GM18499 (cell line): ENCODE data around the gene GDF11.

ENCODE experiments used
- ATAC-seq: cut with Tn5 transposase; IDR thresholded peaks from one replicate; pipeline ENCODE4 v1.9.1; 2021; ENCODE audit warnings: moderate number of reproducible peaks; ENCODE audit not compliant: insufficient read depth, unreplicated experiment

The GDF11 gene

DNA sequence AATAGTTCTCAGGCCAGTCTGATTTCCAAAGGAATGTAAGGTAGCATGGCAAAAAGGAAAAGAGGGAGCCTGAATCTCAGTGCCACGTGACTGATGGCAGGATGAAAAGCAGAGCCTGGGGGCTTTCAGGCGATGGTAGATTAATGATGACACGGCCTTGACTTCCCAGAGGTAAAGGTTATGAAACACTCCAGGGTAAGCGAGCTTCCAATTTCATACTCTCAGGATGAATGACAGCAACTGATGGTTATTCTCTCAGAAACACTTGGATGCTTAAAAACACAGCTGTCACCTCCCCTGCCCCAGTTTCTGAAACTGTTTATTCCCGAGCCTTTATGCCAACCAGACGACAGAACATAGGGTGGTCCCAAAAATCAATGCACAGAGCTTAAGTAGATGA, 28.8 kb downstream of the GDF11 start:
- ATAC-seq, result no peak

DNA sequence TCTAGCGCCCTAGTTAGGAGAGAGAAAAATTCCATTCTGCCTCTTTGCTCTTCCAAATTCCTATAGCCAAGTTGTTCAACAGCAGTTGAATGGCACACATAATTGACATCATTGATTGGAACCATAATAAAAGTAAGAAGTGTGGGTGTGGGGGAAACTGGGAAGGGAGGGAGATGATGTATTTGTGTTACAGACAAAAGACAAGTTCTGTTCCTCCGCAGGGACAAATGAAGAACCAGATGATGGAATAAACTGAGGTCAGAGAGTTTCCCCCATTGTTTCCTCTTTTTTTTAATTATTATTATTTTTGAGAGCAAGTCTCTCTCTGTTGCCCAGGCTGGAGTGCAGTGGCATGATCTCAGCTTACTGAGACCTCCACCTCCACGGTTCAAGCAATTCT, 34.9 kb downstream of the GDF11 start:
- ATAC-seq, result no peak

DNA sequence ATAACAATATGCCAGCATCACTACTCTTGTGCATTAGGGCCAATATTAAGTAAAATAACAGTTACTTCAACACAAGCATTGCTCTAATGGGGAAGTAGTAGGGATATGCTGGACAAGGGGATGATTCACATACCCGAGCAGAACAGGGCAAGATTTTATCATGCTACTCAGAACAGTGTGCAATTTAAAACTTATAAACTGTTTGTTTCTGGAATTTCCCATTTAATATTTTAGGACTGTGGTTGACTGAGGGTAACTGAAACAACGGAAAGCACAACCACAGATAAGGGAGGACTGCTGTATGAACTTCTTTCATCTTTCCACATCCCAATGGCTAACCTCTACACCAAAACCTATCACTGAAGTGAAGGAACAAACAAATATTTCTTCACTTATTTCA, 37.8 kb downstream of the GDF11 start:
- ATAC-seq, result no peak

DNA sequence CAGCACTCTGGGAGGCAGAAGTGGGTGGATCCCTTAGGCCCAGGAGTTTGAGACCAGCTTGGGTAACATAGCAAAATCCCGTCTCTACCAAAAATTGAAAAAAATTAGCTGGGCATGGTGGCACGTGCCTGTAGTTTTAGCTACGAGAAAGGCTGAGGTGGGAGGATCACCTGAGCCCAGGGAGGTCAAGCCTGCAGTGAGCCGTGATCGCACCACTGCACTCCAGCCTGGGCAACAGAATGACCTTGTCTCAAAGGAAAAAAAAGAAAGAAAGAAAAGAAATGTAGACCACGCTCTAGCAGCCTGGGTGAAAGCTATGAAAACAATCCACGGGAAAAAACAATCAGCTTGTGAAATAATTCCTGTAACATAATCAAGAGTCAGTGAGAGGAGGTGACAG, 45.6 kb downstream of the GDF11 start:
- ATAC-seq, result no peak

DNA sequence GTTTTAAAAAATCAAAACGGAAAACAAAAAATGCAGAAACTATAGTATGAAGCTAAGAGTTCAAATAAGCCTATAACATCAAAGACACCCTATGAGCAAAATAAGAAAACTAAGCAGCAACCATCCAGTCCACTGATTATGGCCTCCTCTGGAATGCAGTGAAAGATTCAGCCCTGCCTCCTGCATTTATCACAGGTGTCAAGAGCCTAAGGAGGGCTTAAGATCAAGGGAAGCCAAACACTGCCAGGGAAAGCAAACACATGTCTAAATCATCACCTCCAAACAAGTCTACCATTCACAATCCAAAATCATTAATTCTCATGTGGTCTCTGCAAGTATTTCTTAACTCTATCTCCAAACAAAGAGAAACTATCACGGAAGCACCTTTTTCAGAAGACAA, 46.2 kb downstream of the GDF11 start:
- ATAC-seq, result no peak

DNA sequence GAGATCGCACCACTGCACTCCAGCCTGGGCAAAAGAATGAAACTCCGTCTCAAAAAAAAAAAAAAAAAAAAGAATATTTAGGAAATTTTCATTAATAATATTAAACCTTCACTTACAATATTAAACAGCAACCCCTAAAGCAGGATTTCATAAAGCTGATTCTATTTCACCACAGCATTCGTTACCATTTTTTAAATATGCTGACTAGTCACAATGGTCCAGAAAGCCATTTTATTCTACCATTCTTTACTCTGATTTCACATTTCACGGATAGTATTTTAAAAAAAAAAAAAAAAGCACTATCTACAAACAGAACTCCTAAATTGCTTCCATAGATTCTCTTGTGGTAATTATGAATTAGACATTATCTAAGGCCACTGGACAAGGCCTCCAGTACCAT, 47.0 kb downstream of the GDF11 start:
- ATAC-seq, result no peak

DNA sequence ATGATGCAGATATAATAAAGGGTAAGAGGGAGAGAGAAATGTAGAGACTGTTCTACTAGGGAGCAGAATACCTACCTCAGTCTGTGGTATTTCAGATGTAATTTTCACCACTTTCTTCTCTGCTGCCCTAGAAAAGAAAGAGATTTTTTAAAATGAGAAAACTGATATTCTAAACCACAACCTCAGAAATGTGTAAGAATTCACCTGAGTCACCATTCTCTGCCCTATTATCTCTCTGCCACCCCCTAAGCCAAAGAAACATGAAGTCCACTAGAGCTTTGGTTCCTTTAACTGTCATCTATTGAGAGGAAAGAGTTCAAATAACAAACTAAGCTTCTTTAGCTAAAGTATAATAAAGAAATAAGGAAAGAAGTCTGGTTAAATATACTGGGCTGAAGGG, 53.0 kb downstream of the GDF11 start:
- no peak for ATAC-seq

DNA sequence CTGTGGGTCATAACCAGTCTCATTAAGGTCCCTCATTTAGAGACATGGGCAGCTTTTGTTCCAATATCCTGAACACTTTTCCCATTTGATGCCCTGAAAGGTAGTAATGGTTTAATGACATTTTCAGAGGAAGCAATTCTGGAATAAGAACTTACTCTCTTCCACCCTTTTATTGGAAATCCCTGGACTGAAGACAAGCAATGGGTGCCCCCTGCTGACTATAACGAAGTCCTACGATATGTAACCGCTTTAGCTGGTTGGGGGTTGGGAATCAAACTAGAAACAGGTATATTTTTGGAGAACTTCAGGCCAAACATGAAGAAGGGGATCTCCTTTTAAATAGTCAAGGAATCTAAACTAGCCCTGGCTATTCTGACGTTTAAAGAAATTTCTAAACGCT, 54.1 kb downstream of the GDF11 start:
- ATAC-seq, result no peak

DNA sequence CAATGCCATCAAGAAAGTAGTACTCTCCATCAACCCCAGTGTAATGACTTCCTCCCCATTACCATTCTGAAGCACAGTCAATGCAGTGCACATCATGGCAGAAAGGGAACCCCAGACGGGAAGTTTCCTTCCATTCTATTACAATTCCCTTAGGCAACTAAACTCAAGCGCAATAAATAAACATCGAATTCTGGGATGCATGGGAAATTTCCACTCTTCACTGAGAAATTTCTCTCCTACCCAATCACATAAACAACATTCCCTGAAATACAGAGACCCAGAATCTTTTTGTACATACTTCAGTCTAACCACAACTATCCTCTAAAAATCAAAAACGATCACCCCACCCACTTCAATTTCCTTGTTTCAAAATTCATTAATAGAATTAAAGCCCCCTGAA, 54.6 kb downstream of the GDF11 start:
- ATAC-seq, result no peak
